Glomerular endothelial cell (primary cell): ENCODE measurements around the gene MBD6. TPM values are rescaled to one million over a fixed set of nuclear protein-coding genes. Genes with fewer than 3 reads are reported as not detected.

Experiments used
- DNase-seq: peaks from one replicate; pipeline ENCODE4 v3.0.0-alpha.2; 2011; ENCODE audit warnings: low read depth, low spot score; ENCODE audit errors: extremely low read depth
- total RNA-seq: library from RNA; depleted of rRNA; stranded (reverse); fragments of >200 nt; gene quantifications from 2 replicates; pipeline ENCODE4 v1.2.3, GENCODE V29; 2015

MBD6 gene
- total RNA-seq, 1 donor from 2014 or later = 28.4 TPM

GRCh38 chr12:57525615-57526383, 3.2 kb downstream of the MBD6 start:
- no peak for DNase-seq

GRCh38 chr12:57526477-57527126, 4.0 kb downstream of the MBD6 start:
- DNase-seq = no peak

- no peak for DNase-seq
These were observed 4.6 kb downstream of the MBD6 start for GRCh38 chr12:57527184-57527583.

- DNase-seq = no peak
These were observed 5.6 kb downstream of the MBD6 start for GRCh38 chr12:57528176-57528575.

GRCh38 chr12:57528831-57529555, 6.4 kb downstream of the MBD6 start:
- DNase-seq = no peak

- DNase-seq = no peak
These were observed 7.2 kb downstream of the MBD6 start for GRCh38 chr12:57529831-57530230.

GRCh38 chr12:57530396-57531142, 7.9 kb downstream of the MBD6 start:
- no peak for DNase-seq

GRCh38 chr12:57531836-57532235, 9.2 kb downstream of the MBD6 start:
- no peak for DNase-seq

- DNase-seq = no peak
These were observed 10.5 kb downstream of the MBD6 start for GRCh38 chr12:57533108-57533507.

GRCh38 chr12:57534250-57534649, 11.6 kb downstream of the MBD6 start:
- DNase-seq = no peak

GRCh38 chr12:57534991-57535543, 12.4 kb downstream of the MBD6 start:
- DNase-seq = no peak

GRCh38 chr12:57535764-57536596, 13.4 kb downstream of the MBD6 start:
- DNase-seq = no peak

- no peak for DNase-seq
These were observed 13.9 kb downstream of the MBD6 start for GRCh38 chr12:57536597-57536942.

GRCh38 chr12:57539134-57539768, 16.6 kb downstream of the MBD6 start:
- DNase-seq = no peak

GRCh38 chr12:57541001-57541400, 18.4 kb downstream of the MBD6 start:
- no peak for DNase-seq

- DNase-seq = no peak
These were observed 19.1 kb downstream of the MBD6 start for GRCh38 chr12:57541717-57542116.

- DNase-seq = no peak
These were observed 21.0 kb downstream of the MBD6 start for GRCh38 chr12:57543581-57543980.

GRCh38 chr12:57545809-57546437, 23.3 kb downstream of the MBD6 start:
- DNase-seq = no peak
